Stomach (tissue), 4 donors: ENCODE measurements around the gene MCHR1.

Experiments
- POLR2A ChIP-seq, 4 donors: fragments of 450-650 bp; IDR thresholded peaks; one replicate each; pipeline ENCODE4 v1.6.1; 2016; ENCODE audit warnings: antibody characterized with exemption in 4 of 4, control low read depth in 2 of 4, mild to moderate bottlenecking in 1 of 4, moderate library complexity in 1 of 4
- POLR2AphosphoS5 ChIP-seq, 3 donors: sonication (generic); formaldehyde crosslinking; IDR thresholded peaks; one replicate each; pipeline ENCODE4 v1.6.1; 2016; ENCODE audit warnings: antibody characterized with exemption in 3 of 3
- TF ChIP-seq, protein P1 (sequence below), 7 experiments: fragments of 450-650 bp in 4 of 7; fragments of 200-600 bp in 3 of 7; sonication (generic) in 3 of 7; IDR thresholded peaks; one replicate each; pipeline ENCODE4 v1.5.1; 2016 to 2019; ENCODE audit warnings: antibody characterized with exemption in 7 of 7, control low read depth in 2 of 7, mild to moderate bottlenecking in 1 of 7

DNA sequence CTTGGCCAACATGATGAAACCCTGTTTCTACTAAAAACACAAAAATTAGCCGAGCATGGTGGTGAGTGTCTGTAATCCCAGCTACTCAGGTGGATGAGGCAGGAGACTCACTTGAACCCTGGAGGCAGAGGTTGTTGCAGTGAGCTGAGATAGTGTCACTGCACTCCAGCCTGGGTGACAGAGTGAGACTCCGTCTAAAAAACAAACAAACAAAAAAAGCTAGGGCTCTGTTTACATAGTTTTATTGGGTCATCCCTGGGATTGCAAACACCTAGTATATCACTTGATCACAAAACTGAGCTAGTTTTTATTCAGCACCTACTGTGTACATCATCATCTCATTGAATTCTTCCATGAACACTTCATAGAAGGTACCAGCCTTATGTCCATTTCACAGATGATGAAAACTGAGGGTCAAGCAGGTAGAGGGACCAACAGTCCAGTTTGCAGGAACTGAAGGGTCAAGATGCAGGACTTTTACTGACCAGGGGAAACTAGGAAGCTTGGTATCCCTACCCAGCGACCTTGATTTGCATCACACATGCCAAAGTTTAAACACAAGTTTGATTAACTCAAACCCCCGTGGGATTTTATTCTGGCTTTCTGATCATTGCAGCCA lies 33.6 kb upstream of the MCHR1 start:
- TF ChIP-seq, protein P1, sequence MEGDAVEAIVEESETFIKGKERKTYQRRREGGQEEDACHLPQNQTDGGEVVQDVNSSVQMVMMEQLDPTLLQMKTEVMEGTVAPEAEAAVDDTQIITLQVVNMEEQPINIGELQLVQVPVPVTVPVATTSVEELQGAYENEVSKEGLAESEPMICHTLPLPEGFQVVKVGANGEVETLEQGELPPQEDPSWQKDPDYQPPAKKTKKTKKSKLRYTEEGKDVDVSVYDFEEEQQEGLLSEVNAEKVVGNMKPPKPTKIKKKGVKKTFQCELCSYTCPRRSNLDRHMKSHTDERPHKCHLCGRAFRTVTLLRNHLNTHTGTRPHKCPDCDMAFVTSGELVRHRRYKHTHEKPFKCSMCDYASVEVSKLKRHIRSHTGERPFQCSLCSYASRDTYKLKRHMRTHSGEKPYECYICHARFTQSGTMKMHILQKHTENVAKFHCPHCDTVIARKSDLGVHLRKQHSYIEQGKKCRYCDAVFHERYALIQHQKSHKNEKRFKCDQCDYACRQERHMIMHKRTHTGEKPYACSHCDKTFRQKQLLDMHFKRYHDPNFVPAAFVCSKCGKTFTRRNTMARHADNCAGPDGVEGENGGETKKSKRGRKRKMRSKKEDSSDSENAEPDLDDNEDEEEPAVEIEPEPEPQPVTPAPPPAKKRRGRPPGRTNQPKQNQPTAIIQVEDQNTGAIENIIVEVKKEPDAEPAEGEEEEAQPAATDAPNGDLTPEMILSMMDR (IDR thresholded peaks at IDR 0.05), result no peak
- TF ChIP-seq POLR2AphosphoS5 (IDR thresholded peaks at IDR 0.05), result no peak
- no peak for TF ChIP-seq POLR2A (IDR thresholded peaks at IDR 0.05)
